Measurements from ENCODE around the gene FAM83F. TPM values are rescaled to one million over a fixed set of nuclear protein-coding genes. Genes with fewer than 3 reads are reported as not detected.

The FAM83F gene
- total RNA-seq, 1 experiment from 2014 or later: not detected

Other genes starting within 250 kb of the FAM83F start
- gene ENTHD1, start 101.2 kb upstream of the FAM83F start, total RNA-seq (2014; rRNA removed; shearing (Covaris generic)): not detected in 2 replicates
- not detected in 2 replicates for gene GRAP2, start 93.9 kb upstream of the FAM83F start, total RNA-seq (2014; rRNA removed; shearing (Covaris generic))
- gene TMA7B, start 34.6 kb upstream of the FAM83F start, total RNA-seq (2014; rRNA removed; shearing (Covaris generic)): 0.08 TPM in 1 of 2 replicates, not detected in the other
- 16.4 and 19.7 TPM in 2 replicates for gene TNRC6B, start 183.0 kb downstream of the FAM83F start, total RNA-seq (2014; rRNA removed; shearing (Covaris generic))

All from SJCRH30 (cell line).